Thyroid gland (tissue), 4 donors: ENCODE data around the gene ST6GAL2. TPM values are rescaled to one million over a fixed set of nuclear protein-coding genes. Genes with fewer than 3 reads are reported as not detected.
A peak's percentile ranks its signal among the peaks of the same experiment; 100 is the strongest.

ENCODE experiments used
- DNase-seq, 2 donors: peaks; one replicate each; pipeline ENCODE4 v3.0.0-alpha.2; 2019
- H3K27ac ChIP-seq, 3 donors: fragments of 200-600 bp; sonication (generic); 1 replicate in 2 of 3; 2 replicates in 1 of 3; pipeline ENCODE4 v1.5.1; 2016 to 2019; ENCODE audit warnings: mild to moderate bottlenecking in 1 of 3, moderate library complexity in 1 of 3
- H3K27me3 ChIP-seq: fragments of 200-600 bp; sonication (generic); one replicate; pipeline ENCODE4 v1.5.1; 2019
- H3K36me3 ChIP-seq, 2 donors: fragments of 200-600 bp; sonication (generic); one replicate each; pipeline ENCODE4 v1.5.1; 2016 to 2019
- H3K4me1 ChIP-seq, 2 donors: fragments of 200-600 bp; sonication (generic); one replicate each; pipeline ENCODE4 v1.5.1; 2017 to 2019
- H3K4me3 ChIP-seq, 3 donors: fragments of 200-600 bp; sonication (generic); replicated peaks in 1 of 3; 1 replicate in 2 of 3; 2 replicates in 1 of 3; pipeline ENCODE4 v1.5.1; 2016; ENCODE audit warnings: mild to moderate bottlenecking in 1 of 3
- H3K9me3 ChIP-seq: fragments of 200-600 bp; sonication (generic); one replicate; pipeline ENCODE4 v1.5.1; 2017
- POLR2A ChIP-seq, 2 donors: fragments of 450-650 bp; IDR thresholded peaks; one replicate each; pipeline ENCODE4 v1.6.1; 2017; ENCODE audit warnings: antibody characterized with exemption in 2 of 2, mild to moderate bottlenecking in 2 of 2, moderate library complexity in 1 of 2
- WGBS, 2 donors: methylation state at CpG; one replicate each; pipeline ENCODE4 v1.1.5; 2017; 5-methylcytosine and 5-hydroxymethylcytosine counted together
- intact Hi-C: fragments of 100-400 bp; cut with DNase I; formaldehyde crosslinking; loops from one replicate; pipeline ENCODE4 v1.15.1; 2023
- total RNA-seq, 4 donors: library from RNA; depleted of rRNA; stranded (reverse); fragments of >200 nt; gene quantifications; one replicate each; pipeline ENCODE4 v1.2.3, GENCODE V29; 2016
- TF ChIP-seq, protein P1 (sequence below), 6 experiments: fragments of 200-600 bp in 3 of 6; fragments of 450-650 bp in 3 of 6; sonication (generic) in 3 of 6; IDR thresholded peaks; one replicate each; pipeline ENCODE4 v1.5.1; 2016 to 2019; ENCODE audit warnings: antibody characterized with exemption in 6 of 6, mild to moderate bottlenecking in 2 of 6, inconsistent platforms in 1 of 6, moderate library complexity in 1 of 6

ST6GAL2 gene
- total RNA-seq, 4 donors from 2014 or later = 17.6 to 94.5 (median 49.9) TPM

DNA sequence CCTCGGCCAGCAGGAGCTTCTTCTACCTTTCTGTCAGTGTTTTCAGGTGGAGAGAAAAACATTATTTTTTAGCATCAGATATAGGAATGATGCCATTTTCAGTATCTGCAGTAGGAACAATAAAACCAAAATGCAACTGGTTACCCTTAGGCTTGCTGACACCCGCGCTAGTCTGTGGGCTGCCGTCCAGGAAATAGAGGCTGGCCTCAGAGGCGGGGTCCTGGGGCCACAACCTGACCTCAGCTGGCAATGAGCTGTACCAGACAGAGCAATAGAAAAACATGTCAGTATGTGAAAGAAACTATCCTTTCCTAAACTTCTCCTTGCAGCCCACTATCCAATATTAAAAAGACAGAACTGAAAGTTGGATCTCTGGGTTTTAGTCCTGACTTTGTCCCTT is 4.6 kb upstream of the ST6GAL2 start:
- WGBS, 2 donors = 48 to 64% methylated on average over 5 of the region's 5 CpGs
- intact Hi-C loops = no loop called here
- TF ChIP-seq, protein P1, sequence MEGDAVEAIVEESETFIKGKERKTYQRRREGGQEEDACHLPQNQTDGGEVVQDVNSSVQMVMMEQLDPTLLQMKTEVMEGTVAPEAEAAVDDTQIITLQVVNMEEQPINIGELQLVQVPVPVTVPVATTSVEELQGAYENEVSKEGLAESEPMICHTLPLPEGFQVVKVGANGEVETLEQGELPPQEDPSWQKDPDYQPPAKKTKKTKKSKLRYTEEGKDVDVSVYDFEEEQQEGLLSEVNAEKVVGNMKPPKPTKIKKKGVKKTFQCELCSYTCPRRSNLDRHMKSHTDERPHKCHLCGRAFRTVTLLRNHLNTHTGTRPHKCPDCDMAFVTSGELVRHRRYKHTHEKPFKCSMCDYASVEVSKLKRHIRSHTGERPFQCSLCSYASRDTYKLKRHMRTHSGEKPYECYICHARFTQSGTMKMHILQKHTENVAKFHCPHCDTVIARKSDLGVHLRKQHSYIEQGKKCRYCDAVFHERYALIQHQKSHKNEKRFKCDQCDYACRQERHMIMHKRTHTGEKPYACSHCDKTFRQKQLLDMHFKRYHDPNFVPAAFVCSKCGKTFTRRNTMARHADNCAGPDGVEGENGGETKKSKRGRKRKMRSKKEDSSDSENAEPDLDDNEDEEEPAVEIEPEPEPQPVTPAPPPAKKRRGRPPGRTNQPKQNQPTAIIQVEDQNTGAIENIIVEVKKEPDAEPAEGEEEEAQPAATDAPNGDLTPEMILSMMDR (IDR thresholded peaks at IDR 0.05) = no peak
- no peak for TF ChIP-seq POLR2A (IDR thresholded peaks at IDR 0.05)
- DNase-seq = no peak
- Histone ChIP-seq H3K4me3 (no peak overlapping the region), H3K27ac (no peak overlapping the region), H3K27me3 (no peaks in the 10 kb centered on the region), H3K9me3 (no peaks in the 10 kb centered on the region), H3K4me1 (no peaks in the 10 kb centered on the region), H3K36me3 (no peaks in the 10 kb centered on the region)

DNA sequence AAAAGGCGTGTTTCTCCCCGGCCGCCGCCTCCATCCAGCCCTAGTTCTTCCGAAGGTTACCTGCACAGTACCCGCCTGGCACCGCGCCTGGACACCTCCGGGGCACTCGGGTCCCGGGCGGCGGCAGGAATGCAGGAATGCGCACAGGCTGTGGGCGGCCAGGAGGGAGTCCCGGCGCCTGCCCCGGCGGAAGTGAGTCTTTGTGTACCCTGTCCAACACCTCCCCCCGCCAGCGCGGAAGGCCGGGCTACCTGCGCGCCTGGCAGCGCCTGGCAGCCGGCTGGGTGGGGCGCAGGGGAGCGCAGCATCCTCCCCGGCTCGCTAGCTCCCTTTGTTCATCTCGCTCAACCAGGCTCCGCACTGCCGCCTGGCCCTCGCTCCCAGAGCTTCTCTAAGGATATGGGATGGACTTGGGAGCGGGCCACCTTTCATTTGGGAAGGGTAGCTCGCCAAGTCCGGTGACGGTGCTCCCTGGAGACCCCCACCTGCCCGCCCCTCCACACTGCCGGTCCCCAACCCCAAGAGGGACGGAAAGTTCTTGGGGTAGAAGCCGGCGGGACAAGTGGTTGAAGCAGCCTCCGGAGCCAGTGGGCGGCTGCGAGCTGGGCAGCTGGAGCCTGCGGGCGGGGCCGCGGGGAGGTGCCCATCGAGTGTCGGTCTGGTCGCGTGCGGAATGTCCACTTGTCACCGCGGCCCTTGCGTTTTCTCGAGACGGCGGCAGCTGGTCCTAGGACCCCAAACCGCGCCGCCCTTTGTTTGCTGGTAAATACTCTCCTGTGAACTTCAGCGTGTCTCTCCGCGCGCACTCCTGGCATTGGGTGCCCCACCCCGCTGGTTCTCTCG is 1.2 kb upstream of the ST6GAL2 start:
- TF ChIP-seq POLR2A (IDR thresholded peaks at IDR 0.05) = peak in 1 of 2 donors; percentile 83
- TF ChIP-seq, protein P1 (IDR thresholded peaks at IDR 0.05) = no peak
- Histone ChIP-seq H3K4me3 (peak overlapping the region; percentile 15 to 78 (median 64)), H3K36me3 (no peaks in the 10 kb centered on the region), H3K9me3 (no peaks in the 10 kb centered on the region), H3K4me1 (peaks cover 7 to 8% of the 10 kb centered on the region in 2 donors), H3K27ac (peak overlapping the region; percentile 80 to 93 (median 89)), H3K27me3 (no peaks in the 10 kb centered on the region)
- peak; percentile 97 for DNase-seq
- 1 to 11% methylated on average over 11 to 29 of the region's 71 CpGs for WGBS, 2 donors
- intact Hi-C loops = no loop called here

DNA sequence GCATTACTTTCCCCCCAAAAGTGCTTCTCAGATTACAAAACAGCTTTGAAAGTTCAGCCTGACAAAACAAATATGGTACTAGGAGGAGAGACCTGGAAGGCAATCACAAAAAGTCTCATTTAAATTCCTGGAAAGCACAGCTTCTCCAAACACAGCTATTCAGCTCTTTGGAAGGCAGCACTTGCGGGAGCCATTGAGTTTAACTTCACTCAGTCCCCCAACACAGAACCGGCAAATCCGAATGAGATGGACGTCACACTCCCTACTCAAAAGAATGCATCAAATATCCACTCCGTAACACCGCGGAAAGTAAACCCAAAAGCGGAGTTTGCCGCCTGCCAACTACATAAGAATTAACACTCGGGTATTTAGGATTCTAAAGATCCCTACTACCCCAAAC is 638 bp downstream of the ST6GAL2 start:
- WGBS, 2 donors = 3 to 5% methylated on average over 10 of the region's 10 CpGs
- Histone ChIP-seq H3K4me1 (peaks cover 8 to 12% of the 10 kb centered on the region in 2 donors), H3K27ac (peak overlapping the region in 2 of 3 donors; percentile 89 to 93), H3K36me3 (no peaks in the 10 kb centered on the region), H3K9me3 (no peaks in the 10 kb centered on the region), H3K27me3 (no peaks in the 10 kb centered on the region), H3K4me3 (peak overlapping the region; percentile 22 to 78 (median 64))
- intact Hi-C loops = no loop called here
- TF ChIP-seq, protein P1 (IDR thresholded peaks at IDR 0.05) = no peak
- peak in 1 of 2 donors; percentile 50 for TF ChIP-seq POLR2A (IDR thresholded peaks at IDR 0.05)
- peak; percentile 47 to 52 for DNase-seq

DNA sequence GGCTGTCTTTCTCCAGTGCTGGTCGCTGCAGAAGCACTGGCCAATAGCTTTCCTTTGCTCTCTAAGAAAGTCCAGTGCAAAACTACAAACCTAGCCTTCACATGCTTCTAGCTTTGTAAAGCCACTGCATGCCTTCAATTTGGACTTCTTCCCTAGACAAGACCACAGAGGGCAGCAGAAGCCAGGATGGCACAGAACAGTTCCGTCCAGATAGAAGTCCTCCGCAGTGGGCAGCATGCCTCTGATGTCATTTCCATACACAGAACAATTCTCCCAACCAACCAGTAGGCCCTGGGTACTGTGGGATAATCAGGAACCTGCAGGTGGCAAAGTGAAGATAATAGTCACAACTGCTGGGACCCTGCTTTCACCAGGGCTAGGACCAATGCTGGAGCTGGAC is 3.3 kb downstream of the ST6GAL2 start:
- Histone ChIP-seq H3K27ac (peak overlapping the region in 1 of 3 donors; percentile 0), H3K9me3 (no peaks in the 10 kb centered on the region), H3K36me3 (no peaks in the 10 kb centered on the region), H3K4me1 (peaks cover 15 to 17% of the 10 kb centered on the region in 2 donors), H3K27me3 (no peaks in the 10 kb centered on the region), H3K4me3 (no peak overlapping the region)
- 46 to 48% methylated on average over 3 of the region's 3 CpGs for WGBS, 2 donors
- TF ChIP-seq, protein P1 (IDR thresholded peaks at IDR 0.05) = peak in 3 of 6 experiments; percentile 39 to 44 (median 40)
- no peak for TF ChIP-seq POLR2A (IDR thresholded peaks at IDR 0.05)
- intact Hi-C loops = no loop called here
- DNase-seq = peak; percentile 52 to 55

DNA sequence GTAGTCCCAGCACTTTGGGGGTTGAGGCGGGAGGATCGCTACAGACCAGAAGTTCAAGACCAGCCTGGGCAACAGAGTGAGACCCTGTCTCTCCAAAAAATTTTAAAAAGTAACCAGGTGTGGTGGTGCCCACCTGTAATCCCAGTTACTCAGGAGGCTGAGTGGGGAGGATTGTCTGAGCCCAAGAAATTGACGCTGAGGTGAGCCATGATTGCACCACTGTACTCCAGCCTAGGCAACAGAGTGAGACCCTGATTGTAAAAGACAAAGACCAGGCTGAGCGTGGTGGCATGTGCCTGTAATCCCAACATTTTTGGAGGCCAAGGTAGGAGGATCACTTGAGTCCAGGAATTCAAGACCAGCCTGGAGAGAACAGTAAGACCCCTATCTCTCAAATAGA is 7.8 kb downstream of the ST6GAL2 start:
- TF ChIP-seq, protein P1 (IDR thresholded peaks at IDR 0.05) = no peak
- H3K4me1 ChIP-seq = peaks cover 11 to 21% of the 10 kb centered on the region in 2 donors
- DNase-seq = no peak
- intact Hi-C loops = no loop called here
- no peaks in the 10 kb centered on the region for H3K36me3 ChIP-seq
- no peak overlapping the region for H3K4me3 ChIP-seq
- WGBS, 2 donors = 90 to 98% methylated on average over 4 of the region's 4 CpGs
- H3K9me3 ChIP-seq = no peaks in the 10 kb centered on the region
- no peaks in the 10 kb centered on the region for H3K27me3 ChIP-seq
- H3K27ac ChIP-seq = no peak overlapping the region
